ENCODE measurements around the gene ATG101. TPM values are rescaled to one million over a fixed set of nuclear protein-coding genes. Genes with fewer than 3 reads are reported as not detected.

ATG101 gene
- total and polyA plus RNA-seq, 2 of the 8 experiments (the other 6 are each of a cell fraction or from before 2014, with no cell fraction given), result 49.8 to 55.9 TPM

GRCh38 chr12:52042706-52043385, 26.9 kb upstream of the ATG101 start (continued):
- no peak for TF ChIP-seq CHD7 (IDR thresholded peaks at IDR 0.05; ENCODE audit: insufficient replicate concordance, low read length)
- no peak for TF ChIP-seq CTCF (IDR thresholded peaks at IDR 0.05; ENCODE audit: control extremely low read depth in 1 of 3, insufficient read depth in 1 of 3, low read depth in 1 of 3, low read length in 3 of 3)
- TF ChIP-seq RXRA (IDR thresholded peaks at IDR 0.05; ENCODE audit: insufficient read depth, low read depth, low read length), result no peak
- TF ChIP-seq CBX5 (IDR thresholded peaks at IDR 0.05; ENCODE audit: low read depth, low read length), result no peak
- no peak for TF ChIP-seq KDM5A (IDR thresholded peaks at IDR 0.05; ENCODE audit: low read length)
- no peak for TF ChIP-seq TCF12 (IDR thresholded peaks at IDR 0.05; ENCODE audit: low read depth, low read length)
- TF ChIP-seq KDM4A (IDR thresholded peaks at IDR 0.05; ENCODE audit: low read depth, low read length, severe bottlenecking), result no peak
- TF ChIP-seq ASH2L (IDR thresholded peaks at IDR 0.05; ENCODE audit: low read length), result no peak

Data from H1 (cell line).